Activated T-helper 1 cell treated with anti-CD3 and anti-CD28 coated beads, Interleukin-12 subunit alpha, Interleukin-12 subunit beta, Interleukin-2, Interleukin-4 antibody, amounts not matched to agents 30 ng/mL and 10 ng/mL and 1 ng/mL, durations not matched to agents 14 hours and 24 hours and 36 hours (primary cell): ENCODE data around the gene CDHR5. TPM values are rescaled to one million over a fixed set of nuclear protein-coding genes. Genes with fewer than 3 reads are reported as not detected.
A peak's percentile ranks its signal among the peaks of the same experiment; 100 is the strongest.

Experiments used
- DNase-seq: peaks from one replicate; pipeline ENCODE4 v3.0.0; 2021; ENCODE audit warnings: low spot score
- H3K27ac Mint-ChIP-seq: one replicate; pipeline ENCODE4 v1.8.0; 2021; ENCODE audit warnings: mild to moderate bottlenecking, mixed read lengths
- H3K27me3 Mint-ChIP-seq: one replicate; pipeline ENCODE4 v1.8.0; 2022; ENCODE audit warnings: mild to moderate bottlenecking, moderate library complexity, mixed read lengths; ENCODE audit not compliant: insufficient read depth
- H3K36me3 Mint-ChIP-seq: one replicate; pipeline ENCODE4 v1.8.0; 2021; ENCODE audit warnings: low read depth, mixed read lengths
- H3K4me1 Mint-ChIP-seq: one replicate; pipeline ENCODE4 v1.8.0; 2021; ENCODE audit warnings: low read depth, mixed read lengths
- H3K4me3 Mint-ChIP-seq: one replicate; pipeline ENCODE4 v1.8.0; 2021; ENCODE audit warnings: mild to moderate bottlenecking, moderate library complexity, mixed read lengths
- H3K9me3 Mint-ChIP-seq: one replicate; pipeline ENCODE4 v1.8.0; 2021; ENCODE audit warnings: mixed read lengths
- intact Hi-C: fragments of 100-400 bp; cut with micrococcal nuclease; formaldehyde crosslinking; loops from one replicate; pipeline ENCODE4 v1.15.1; 2024
- total RNA-seq: library from RNA; stranded (reverse); gene quantifications from 2 replicates; pipeline ENCODE4 v1.2.3, GENCODE V29; 2022

CDHR5 gene
- total RNA-seq, 1 donor from 2014 or later = not detected

DNA sequence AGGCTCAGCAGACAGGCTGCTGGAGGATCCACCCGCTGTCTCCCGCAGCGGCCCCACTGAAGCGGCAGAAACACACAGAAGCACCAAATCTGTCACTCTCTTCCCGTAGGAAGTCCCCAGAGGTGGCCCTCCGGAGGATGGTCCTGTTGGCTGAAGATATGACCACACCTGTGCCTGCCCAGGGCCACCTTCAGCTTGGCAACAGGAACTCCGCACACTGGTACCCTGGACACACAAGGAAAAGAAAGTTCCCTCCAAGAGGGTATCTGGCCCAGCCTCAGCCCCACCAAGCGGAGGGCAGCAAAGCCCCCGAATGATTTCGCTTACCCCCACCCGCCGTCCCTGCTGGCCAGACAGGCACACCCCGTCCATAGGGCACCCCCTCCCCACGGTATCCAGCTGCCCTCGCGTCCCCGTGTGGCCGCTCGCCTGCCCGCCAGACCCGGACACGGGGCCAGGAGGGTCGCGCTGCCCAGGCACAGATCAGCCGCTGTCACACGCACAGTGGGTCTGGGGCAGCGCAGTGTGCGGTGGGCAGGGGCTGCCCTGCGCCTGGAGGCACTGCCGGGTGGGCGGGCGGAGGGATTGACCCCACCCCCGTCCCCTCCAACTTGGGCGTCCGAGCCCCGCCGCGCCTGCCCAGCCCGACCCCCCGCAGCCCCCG is 57.0 kb downstream of the CDHR5 start:
- Mint-ChIP-seq H3K4me3 (peak overlapping the region; percentile 89), H3K36me3 (peaks cover 7% of the 10 kb centered on the region), H3K4me1 (peaks cover 16% of the 10 kb centered on the region), H3K27ac (peak overlapping the region; percentile 65), H3K27me3 (peaks cover under 1% of the 10 kb centered on the region), H3K9me3 (no peaks in the 10 kb centered on the region)
- DNase-seq = no peak
- intact Hi-C loops = loop anchor here (1.0 to 2.0 kb wide), 7 partner anchors 7 to 229 kb away; partner anchors contain the start of genes DEAF1, LMNTD2, LRRC56 and PHRF1

DNA sequence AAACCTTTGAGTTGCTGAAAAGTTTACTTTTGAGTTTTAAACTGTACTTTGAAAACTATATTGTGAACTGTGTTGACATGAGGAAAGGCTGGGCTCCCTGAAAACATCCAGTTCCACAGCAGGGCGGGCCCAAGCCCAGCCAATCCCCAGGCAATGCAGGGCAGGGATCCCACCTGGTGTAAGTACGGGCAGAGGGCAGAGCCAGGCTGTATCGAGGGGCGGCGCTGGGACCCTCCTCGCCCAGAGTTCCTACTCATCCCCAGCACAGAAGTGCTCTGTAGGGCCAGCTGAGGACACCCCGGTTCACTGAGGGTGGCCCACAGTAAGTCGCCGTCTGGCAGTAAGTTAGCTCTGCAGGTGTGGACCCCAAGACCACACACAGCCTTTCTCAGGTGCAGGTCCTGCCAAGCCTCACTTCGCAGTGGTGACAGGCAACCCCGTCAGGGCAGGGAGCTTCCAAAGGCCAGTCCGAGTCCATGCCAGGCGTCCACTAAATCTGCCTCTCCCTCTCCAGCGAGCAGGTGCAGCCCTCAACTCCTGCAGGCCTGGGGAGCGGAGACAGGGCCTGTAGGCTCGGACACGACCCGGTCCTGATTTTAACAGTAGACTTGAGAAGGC is 57.6 kb downstream of the CDHR5 start:
- Mint-ChIP-seq H3K4me1 (peaks cover 16% of the 10 kb centered on the region), H3K9me3 (no peaks in the 10 kb centered on the region), H3K36me3 (peaks cover 7% of the 10 kb centered on the region), H3K27ac (peak overlapping the region; percentile 65), H3K4me3 (peak overlapping the region; percentile 89), H3K27me3 (no peaks in the 10 kb centered on the region)
- no peak for DNase-seq
- intact Hi-C loops = no loop called here

Other genes with a start within 250 kb of the CDHR5 start
- gene PKP3, start 230.7 kb downstream of the CDHR5 start, total RNA-seq = not detected in 2 replicates
- gene SIGIRR, start 210.0 kb downstream of the CDHR5 start, total RNA-seq = 38.3 and 43.9 TPM in 2 replicates
- gene ANO9, start 182.9 kb downstream of the CDHR5 start, total RNA-seq = 33.1 and 33.8 TPM in 2 replicates
- gene PTDSS2, start 174.7 kb downstream of the CDHR5 start, total RNA-seq = 31.0 and 33.9 TPM in 2 replicates
- gene RNH1, start 117.7 kb downstream of the CDHR5 start, total RNA-seq = 123 and 126 TPM in 2 replicates
- gene HRAS, start 89.4 kb downstream of the CDHR5 start, total RNA-seq = 76.6 and 88.7 TPM in 2 replicates
- gene LRRC56, start 87.4 kb downstream of the CDHR5 start, total RNA-seq = 1.8 and 2.2 TPM in 2 replicates
- 0.47 and 0.64 TPM in 2 replicates for gene LMNTD2, start 64.2 kb downstream of the CDHR5 start, total RNA-seq
- 15.9 and 19.8 TPM in 2 replicates for gene RASSF7, start 64.0 kb downstream of the CDHR5 start, total RNA-seq
- 58.6 and 59.8 TPM in 2 replicates for gene PHRF1, start 48.5 kb downstream of the CDHR5 start, total RNA-seq
- gene IRF7, start 9.0 kb downstream of the CDHR5 start, total RNA-seq = 56.6 and 63.1 TPM in 2 replicates
- gene SCT, start 2.2 kb upstream of the CDHR5 start, total RNA-seq = not detected in 2 replicates
- 0.34 and 0.47 TPM in 2 replicates for gene DRD4, start 12.3 kb upstream of the CDHR5 start, total RNA-seq
- gene DEAF1, start 70.3 kb upstream of the CDHR5 start, total RNA-seq = 72.2 and 72.7 TPM in 2 replicates
- gene TMEM80, start 70.9 kb upstream of the CDHR5 start, total RNA-seq = 14.2 and 14.7 TPM in 2 replicates
- gene EPS8L2, start 81.3 kb upstream of the CDHR5 start, total RNA-seq = 16.8 and 20.2 TPM in 2 replicates
- gene TALDO1, start 122.5 kb upstream of the CDHR5 start, total RNA-seq = 269 and 283 TPM in 2 replicates
- gene GATD1, start 152.5 kb upstream of the CDHR5 start, total RNA-seq = 70.4 and 81.7 TPM in 2 replicates
- 7.1 and 7.2 TPM in 2 replicates for gene CEND1, start 165.1 kb upstream of the CDHR5 start, total RNA-seq
- gene SLC25A22, start 173.3 kb upstream of the CDHR5 start, total RNA-seq = 87.6 and 92.0 TPM in 2 replicates
- 25.2 and 27.9 TPM in 2 replicates for gene PIDD1, start 180.3 kb upstream of the CDHR5 start, total RNA-seq
- gene RPLP2, start 185.0 kb upstream of the CDHR5 start, total RNA-seq = 2,072 and 2,148 TPM in 2 replicates
- gene PNPLA2, start 194.0 kb upstream of the CDHR5 start, total RNA-seq = 63.3 and 64.0 TPM in 2 replicates
- 1.1 and 1.3 TPM in 2 replicates for gene CRACR2B, start 203.0 kb upstream of the CDHR5 start, total RNA-seq
- 80.6 and 82.3 TPM in 2 replicates for gene CD151, start 208.0 kb upstream of the CDHR5 start, total RNA-seq
- gene POLR2L, start 217.6 kb upstream of the CDHR5 start, total RNA-seq = 114 and 126 TPM in 2 replicates
- 12.8 and 13.9 TPM in 2 replicates for gene TSPAN4, start 217.9 kb upstream of the CDHR5 start, total RNA-seq